ENCODE data around the gene RAD51B. TPM values are rescaled to one million over a fixed set of nuclear protein-coding genes. Genes with fewer than 3 reads are reported as not detected.

Gene RAD51B
- total RNA-seq, 1 experiment from 2014 or later: 8.5 TPM

DNA sequence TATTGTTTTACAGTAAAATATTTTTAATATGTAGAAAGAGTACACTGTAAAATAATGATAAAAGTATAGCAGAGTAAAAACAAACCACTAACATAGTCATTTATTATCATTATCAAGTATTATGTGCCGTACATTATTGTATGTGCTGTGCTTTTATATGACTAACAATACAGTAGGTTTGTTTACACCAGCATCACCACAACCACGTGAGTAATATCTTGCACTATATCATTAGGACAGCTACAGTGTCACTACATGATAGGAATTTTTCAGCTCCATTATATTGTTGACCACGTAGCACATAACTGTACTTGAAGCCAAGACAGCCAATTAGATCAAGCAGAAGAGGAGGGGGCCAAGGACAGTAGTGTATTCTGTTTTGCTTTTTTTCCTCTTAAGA is 415.4 kb downstream of the RAD51B start:
- no peak for ATAC-seq
- POLR2A ChIA-PET: no interaction called here
- peaks cover 32% of the 10 kb centered on the region for H3K4me1 ChIP-seq (ENCODE audit: control insufficient read depth, insufficient read depth, low read length)
- BruUV-seq (replicated peaks): no TSS peak
- peak overlapping the region; percentile 93 for H3K27ac ChIP-seq (ENCODE audit: low read length)
- intact Hi-C loops (cut with micrococcal nuclease; ENCODE audit: unreplicated experiment): loop anchor here (10.0 kb wide), 1 partner anchor 90 kb away; no protein-coding TSS in a partner anchor
- CTCF ChIA-PET: no interaction called here
- no peaks in the 10 kb centered on the region for H3K27me3 ChIP-seq (ENCODE audit: control insufficient read depth, insufficient read depth, low read length)
- no peaks in the 10 kb centered on the region for H3K36me3 ChIP-seq (ENCODE audit: control insufficient read depth, insufficient read depth, low read length)
- no peak for DNase-seq (ENCODE audit: low read depth, low spot score)
- TF ChIP-seq TCF7L2 (IDR thresholded peaks at IDR 0.05; ENCODE audit: low read depth, low read length) (no peak), SIN3A (IDR thresholded peaks at IDR 0.05; ENCODE audit: borderline replicate concordance, insufficient read depth, low read depth, low read length) (no peak), POLR2AphosphoS5 (IDR thresholded peaks at IDR 0.05; ENCODE audit: low read depth, low read length) (no peak)
- TF ChIP-seq, protein P1, sequence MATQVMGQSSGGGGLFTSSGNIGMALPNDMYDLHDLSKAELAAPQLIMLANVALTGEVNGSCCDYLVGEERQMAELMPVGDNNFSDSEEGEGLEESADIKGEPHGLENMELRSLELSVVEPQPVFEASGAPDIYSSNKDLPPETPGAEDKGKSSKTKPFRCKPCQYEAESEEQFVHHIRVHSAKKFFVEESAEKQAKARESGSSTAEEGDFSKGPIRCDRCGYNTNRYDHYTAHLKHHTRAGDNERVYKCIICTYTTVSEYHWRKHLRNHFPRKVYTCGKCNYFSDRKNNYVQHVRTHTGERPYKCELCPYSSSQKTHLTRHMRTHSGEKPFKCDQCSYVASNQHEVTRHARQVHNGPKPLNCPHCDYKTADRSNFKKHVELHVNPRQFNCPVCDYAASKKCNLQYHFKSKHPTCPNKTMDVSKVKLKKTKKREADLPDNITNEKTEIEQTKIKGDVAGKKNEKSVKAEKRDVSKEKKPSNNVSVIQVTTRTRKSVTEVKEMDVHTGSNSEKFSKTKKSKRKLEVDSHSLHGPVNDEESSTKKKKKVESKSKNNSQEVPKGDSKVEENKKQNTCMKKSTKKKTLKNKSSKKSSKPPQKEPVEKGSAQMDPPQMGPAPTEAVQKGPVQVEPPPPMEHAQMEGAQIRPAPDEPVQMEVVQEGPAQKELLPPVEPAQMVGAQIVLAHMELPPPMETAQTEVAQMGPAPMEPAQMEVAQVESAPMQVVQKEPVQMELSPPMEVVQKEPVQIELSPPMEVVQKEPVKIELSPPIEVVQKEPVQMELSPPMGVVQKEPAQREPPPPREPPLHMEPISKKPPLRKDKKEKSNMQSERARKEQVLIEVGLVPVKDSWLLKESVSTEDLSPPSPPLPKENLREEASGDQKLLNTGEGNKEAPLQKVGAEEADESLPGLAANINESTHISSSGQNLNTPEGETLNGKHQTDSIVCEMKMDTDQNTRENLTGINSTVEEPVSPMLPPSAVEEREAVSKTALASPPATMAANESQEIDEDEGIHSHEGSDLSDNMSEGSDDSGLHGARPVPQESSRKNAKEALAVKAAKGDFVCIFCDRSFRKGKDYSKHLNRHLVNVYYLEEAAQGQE (IDR thresholded peaks at IDR 0.05; ENCODE audit: insufficient read depth in 1 of 2, low read depth in 2 of 2, low read length in 1 of 2): no peak
- TF ChIP-seq, protein P2, sequence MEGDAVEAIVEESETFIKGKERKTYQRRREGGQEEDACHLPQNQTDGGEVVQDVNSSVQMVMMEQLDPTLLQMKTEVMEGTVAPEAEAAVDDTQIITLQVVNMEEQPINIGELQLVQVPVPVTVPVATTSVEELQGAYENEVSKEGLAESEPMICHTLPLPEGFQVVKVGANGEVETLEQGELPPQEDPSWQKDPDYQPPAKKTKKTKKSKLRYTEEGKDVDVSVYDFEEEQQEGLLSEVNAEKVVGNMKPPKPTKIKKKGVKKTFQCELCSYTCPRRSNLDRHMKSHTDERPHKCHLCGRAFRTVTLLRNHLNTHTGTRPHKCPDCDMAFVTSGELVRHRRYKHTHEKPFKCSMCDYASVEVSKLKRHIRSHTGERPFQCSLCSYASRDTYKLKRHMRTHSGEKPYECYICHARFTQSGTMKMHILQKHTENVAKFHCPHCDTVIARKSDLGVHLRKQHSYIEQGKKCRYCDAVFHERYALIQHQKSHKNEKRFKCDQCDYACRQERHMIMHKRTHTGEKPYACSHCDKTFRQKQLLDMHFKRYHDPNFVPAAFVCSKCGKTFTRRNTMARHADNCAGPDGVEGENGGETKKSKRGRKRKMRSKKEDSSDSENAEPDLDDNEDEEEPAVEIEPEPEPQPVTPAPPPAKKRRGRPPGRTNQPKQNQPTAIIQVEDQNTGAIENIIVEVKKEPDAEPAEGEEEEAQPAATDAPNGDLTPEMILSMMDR (IDR thresholded peaks at IDR 0.05): no peak
- H3K4me3 ChIP-seq (ENCODE audit: low read depth in 2 of 2, low read length in 2 of 2): no peak overlapping the region
- 0 out of 2 replicates have a peak, but pooled peaks cover 3% of the 10 kb centered on the region for H3K9me3 ChIP-seq (ENCODE audit: control insufficient read depth, insufficient read depth, low read depth, low read length)
- in situ Hi-C loops (cut with HindIII; ENCODE audit: low pct_unique_long_range_greater_than_20kb, low sequenced_read_pairs): no loop called here

DNA sequence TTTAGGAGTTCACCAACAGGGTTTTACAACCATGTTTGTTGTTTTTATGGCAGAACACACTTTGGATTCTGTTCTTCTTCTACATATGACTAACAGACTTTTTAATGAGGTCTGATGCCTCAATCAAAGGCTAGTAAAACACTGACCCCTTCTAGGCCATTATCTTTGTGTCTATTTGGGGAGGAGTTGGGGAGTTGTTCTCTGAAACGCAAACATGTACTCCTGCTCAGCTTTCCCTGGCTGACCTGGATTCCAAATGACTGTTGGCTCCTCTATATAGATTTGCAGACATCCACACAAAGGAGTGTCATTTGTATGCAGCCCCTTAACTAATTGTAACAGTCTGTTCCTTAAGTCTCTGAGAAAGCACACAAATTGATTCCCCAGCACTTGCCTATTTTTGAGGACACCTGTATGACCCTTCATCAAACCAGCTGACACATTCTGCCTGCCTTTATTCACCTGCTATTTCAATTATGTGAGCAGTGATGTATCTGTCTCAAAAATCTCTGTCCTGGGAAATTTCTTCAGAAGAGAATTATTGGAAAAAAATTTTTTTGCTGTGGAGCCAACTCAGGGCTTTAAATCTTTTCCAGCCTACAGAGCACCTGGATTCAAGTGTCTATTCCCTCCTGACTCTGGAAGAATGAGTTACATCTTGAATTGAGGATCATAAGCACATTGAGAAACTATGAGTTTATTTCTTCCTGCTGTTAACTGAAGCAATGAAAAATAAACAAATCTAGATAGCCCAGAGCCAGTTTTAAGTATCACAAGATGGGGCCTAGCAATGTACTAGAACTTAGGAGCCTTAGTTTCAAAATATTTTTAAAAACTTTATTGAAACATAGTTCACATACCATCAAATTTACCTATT is 417.2 kb downstream of the RAD51B start:
- no peaks in the 10 kb centered on the region for H3K36me3 ChIP-seq (ENCODE audit: control insufficient read depth, insufficient read depth, low read length)

More for the DNA sequence above, 417.2 kb downstream of the RAD51B start:
- ATAC-seq: no peak
- in situ Hi-C loops (cut with HindIII; ENCODE audit: low pct_unique_long_range_greater_than_20kb, low sequenced_read_pairs): no loop called here
- no peak for DNase-seq (ENCODE audit: low read depth, low spot score)
- ChIA-PET CTCF (no interaction called here), POLR2A (interaction anchor here (0.6 kb wide), 1 partner anchor 15 kb away, joined by 4 read pairs; no protein-coding TSS in a partner anchor)
- Histone ChIP-seq H3K9me3 (ENCODE audit: control insufficient read depth, insufficient read depth, low read depth, low read length) (no peaks in the 10 kb centered on the region), H3K27ac (ENCODE audit: low read length) (peak overlapping the region; percentile 77), H3K4me1 (ENCODE audit: control insufficient read depth, insufficient read depth, low read length) (peaks cover 21% of the 10 kb centered on the region), H3K27me3 (ENCODE audit: control insufficient read depth, insufficient read depth, low read length) (no peaks in the 10 kb centered on the region), H3K4me3 (ENCODE audit: low read depth in 2 of 2, low read length in 2 of 2) (no peak overlapping the region)
- TF ChIP-seq SIN3A (IDR thresholded peaks at IDR 0.05; ENCODE audit: borderline replicate concordance, insufficient read depth, low read depth, low read length) (no peak), TCF7L2 (IDR thresholded peaks at IDR 0.05; ENCODE audit: low read depth, low read length) (no peak), POLR2AphosphoS5 (IDR thresholded peaks at IDR 0.05; ENCODE audit: low read depth, low read length) (no peak)
- TF ChIP-seq, protein P1 (IDR thresholded peaks at IDR 0.05; ENCODE audit: insufficient read depth in 1 of 2, low read depth in 2 of 2, low read length in 1 of 2): no peak
- TF ChIP-seq, protein P2 (IDR thresholded peaks at IDR 0.05): no peak
- intact Hi-C loops (cut with micrococcal nuclease; ENCODE audit: unreplicated experiment): loop anchor here (10.0 kb wide), 1 partner anchor 92 kb away; no protein-coding TSS in a partner anchor
- no TSS peak for BruUV-seq (replicated peaks)
